GM13977 (cell line): ENCODE data around the gene CLEC20A.

Source experiments
- DNase-seq: peaks from one replicate; pipeline ENCODE4 v3.0.0; 2012; ENCODE audit warnings: low spot score
- in situ Hi-C: fragments of 300-500 bp; cut with MboI; formaldehyde crosslinking; loops from one replicate; pipeline ENCODE4 v1.12.0; 2022; ENCODE audit warnings: low sequenced_read_pairs, low pct_unique_long_range_greater_than_20kb, mixed read lengths, inconsistent platforms; ENCODE audit not compliant: unreplicated experiment
- TF ChIP-seq, protein P1 (sequence below): IDR thresholded peaks from 2 replicates; pipeline ENCODE4 v1.5.1; 2012; ENCODE audit warnings: mild to moderate bottlenecking, control low read depth; ENCODE audit not compliant: insufficient read depth; ENCODE audit errors: extremely low read depth, missing control alignments

Gene CLEC20A

DNA sequence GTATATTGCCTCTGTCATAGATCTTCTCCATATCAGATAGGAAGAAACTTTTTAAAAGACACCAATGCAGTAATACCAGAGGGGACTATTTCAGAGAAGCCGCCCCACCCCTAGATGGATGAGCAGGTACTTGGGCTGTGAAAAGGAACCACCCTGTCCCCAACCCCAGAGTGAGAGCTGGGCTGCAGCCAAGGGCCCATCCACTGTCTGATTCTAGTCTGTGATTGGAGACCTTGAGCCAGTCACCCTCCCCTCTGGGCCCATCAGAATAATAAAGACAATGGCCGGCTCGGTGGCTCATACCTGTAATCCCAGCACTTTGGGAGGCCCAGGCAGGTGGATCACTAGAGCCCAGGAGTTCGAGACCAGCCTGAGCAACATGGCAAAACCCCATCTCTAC is 5.0 kb downstream of the CLEC20A start:
- TF ChIP-seq, protein P1, sequence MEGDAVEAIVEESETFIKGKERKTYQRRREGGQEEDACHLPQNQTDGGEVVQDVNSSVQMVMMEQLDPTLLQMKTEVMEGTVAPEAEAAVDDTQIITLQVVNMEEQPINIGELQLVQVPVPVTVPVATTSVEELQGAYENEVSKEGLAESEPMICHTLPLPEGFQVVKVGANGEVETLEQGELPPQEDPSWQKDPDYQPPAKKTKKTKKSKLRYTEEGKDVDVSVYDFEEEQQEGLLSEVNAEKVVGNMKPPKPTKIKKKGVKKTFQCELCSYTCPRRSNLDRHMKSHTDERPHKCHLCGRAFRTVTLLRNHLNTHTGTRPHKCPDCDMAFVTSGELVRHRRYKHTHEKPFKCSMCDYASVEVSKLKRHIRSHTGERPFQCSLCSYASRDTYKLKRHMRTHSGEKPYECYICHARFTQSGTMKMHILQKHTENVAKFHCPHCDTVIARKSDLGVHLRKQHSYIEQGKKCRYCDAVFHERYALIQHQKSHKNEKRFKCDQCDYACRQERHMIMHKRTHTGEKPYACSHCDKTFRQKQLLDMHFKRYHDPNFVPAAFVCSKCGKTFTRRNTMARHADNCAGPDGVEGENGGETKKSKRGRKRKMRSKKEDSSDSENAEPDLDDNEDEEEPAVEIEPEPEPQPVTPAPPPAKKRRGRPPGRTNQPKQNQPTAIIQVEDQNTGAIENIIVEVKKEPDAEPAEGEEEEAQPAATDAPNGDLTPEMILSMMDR = no peak
- no peak for DNase-seq
- in situ Hi-C loops = no loop called here

- TF ChIP-seq, protein P1 = no peak
- DNase-seq = no peak
- in situ Hi-C loops = no loop called here
These were observed 5.8 kb downstream of the CLEC20A start for GRCh38 chr1:178490967-178491366.

GRCh38 chr1:178490136-178490535 is 6.6 kb downstream of the CLEC20A start:
- in situ Hi-C loops = no loop called here

GRCh38 chr1:178489399-178489798 is 7.4 kb downstream of the CLEC20A start:
- in situ Hi-C loops = no loop called here
- TF ChIP-seq, protein P1 = no peak

More at GRCh38 chr1:178490136-178490535, 6.6 kb downstream of the CLEC20A start:
- DNase-seq = no peak
- TF ChIP-seq, protein P1 = no peak

GRCh38 chr1:178488393-178488792 is 8.4 kb downstream of the CLEC20A start:
- in situ Hi-C loops = no loop called here
- no peak for DNase-seq
- TF ChIP-seq, protein P1 = no peak

More at GRCh38 chr1:178489399-178489798, 7.4 kb downstream of the CLEC20A start:
- DNase-seq = no peak

- in situ Hi-C loops = no loop called here
- TF ChIP-seq, protein P1 = no peak
These were observed 9.6 kb downstream of the CLEC20A start for GRCh38 chr1:178487070-178487615.

More at GRCh38 chr1:178487070-178487615, 9.6 kb downstream of the CLEC20A start:
- DNase-seq = no peak
